RPMI7951 (cell line): ENCODE results near the gene DNLZ. TPM values are rescaled to one million over a fixed set of nuclear protein-coding genes. Genes with fewer than 3 reads are reported as not detected.

Experiments used
- DNase-seq: peaks from one replicate; pipeline ENCODE4 v3.0.0-alpha.2; 2012; ENCODE audit warnings: low read depth
- total RNA-seq: library from RNA; depleted of rRNA; stranded (reverse); fragments of >200 nt; shearing (Covaris generic); gene quantifications from 2 replicates; pipeline ENCODE4 v1.2.3, GENCODE V29; 2014

DNLZ gene
- total RNA-seq, 1 experiment from 2014 or later, result 15.3 TPM

DNA sequence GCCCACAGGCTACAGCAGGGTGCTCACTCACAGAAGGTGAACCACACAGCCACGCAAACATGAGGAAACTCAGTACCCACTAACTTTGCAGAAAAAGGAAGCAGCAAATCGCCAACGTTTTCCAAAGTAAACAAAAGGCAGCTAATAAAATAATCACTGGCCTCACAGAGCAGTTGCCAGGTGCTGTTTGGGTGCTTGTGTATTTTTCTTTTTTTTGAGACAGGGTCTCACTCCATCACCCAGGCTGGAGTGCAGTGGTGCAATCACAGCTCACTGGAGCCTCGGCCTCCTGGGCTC lies 32.6 kb upstream of the DNLZ start:
- no peak for DNase-seq

DNA sequence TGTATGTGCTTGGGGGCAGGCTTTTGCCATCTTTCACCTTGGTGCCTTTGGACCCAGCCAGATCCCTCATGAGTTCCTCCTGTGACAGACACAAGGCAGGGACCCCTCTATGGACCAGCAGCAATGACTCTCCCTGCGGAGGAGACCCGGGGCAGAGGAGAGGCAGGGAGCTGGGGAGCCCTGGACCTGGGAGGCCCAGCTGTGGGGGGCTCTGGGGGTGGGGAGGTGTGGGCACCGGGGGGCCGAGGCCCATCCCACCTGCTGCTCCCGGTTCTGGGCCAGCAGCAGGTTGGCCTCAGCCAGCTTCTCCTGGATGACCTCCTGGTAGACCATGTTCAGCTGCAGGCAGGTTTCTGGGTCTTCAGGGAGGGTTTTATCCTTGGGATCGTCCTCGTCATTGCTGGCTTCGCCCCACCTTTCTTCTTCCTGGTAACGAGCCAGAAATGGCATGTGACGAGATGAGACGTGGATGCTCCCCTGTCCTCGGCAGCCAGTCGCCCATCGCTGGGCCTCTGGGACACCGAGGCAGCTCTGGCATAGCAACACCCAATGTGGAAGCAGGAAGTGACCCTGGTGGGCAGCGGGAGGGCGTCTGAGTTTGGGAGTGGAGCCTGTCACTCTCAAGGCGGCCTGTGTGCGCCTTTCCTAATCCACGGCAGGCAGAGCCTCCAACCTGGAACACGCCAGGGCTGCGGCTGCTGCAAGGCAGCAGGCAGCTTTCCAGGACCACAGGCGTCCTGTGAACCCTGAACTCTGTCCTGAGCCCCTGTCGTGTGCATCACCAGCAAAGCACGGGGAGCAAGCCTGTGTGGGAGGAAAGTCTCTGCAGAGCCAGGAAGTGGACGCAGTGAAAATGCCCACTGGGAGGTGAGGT lies 32.0 kb upstream of the DNLZ start:
- no peak for DNase-seq

DNA sequence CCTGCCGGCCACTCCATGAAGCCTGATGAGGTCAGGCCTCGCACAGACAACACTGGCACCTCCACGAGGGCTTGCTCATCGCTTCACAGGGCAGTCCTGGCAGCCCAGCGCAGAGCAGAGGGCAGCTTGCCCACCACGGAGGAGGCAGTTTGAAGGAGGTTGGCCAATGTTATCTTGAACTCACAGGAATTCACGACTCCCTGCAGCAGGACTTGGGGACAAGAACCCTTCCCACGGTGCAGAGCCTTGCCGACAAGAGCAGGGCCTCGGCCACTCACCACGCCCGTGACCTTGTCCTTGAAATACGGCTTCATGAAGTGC lies 31.4 kb upstream of the DNLZ start:
- DNase-seq, result no peak

DNA sequence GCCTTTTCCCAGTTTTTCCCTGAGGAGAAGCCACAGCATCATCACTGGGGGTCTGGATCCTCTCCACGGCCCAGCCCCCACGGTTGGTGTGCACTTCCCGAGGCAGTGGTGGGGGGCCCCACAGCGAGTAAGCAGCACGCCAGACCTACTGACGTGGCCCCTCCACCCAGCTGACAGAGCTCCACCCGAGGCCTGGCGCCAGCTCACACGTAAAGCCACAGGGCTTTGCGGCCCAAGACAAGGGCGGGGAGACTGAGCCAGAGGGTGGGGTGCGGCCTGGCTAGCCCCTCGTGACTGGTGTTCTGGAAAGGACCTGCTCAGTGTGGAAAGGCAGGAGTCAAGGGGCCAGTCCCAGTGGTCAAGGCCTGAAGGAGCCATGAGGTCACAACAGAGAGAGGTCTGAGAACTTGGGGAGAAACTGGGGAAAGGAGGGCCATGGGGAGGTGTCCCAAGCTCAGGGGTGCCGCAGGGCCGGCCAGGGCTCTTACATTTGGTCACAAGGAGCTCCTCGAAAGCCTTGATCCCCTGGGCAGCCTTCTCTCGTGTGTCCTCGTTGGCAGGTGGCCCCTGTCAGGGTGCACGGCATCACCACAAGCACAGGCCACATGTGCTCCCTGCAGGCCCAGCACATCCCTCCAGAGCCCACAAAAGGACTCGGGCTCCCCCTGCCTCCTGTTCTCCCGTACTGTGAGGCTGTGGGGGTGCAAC lies 30.9 kb upstream of the DNLZ start:
- no peak for DNase-seq

DNA sequence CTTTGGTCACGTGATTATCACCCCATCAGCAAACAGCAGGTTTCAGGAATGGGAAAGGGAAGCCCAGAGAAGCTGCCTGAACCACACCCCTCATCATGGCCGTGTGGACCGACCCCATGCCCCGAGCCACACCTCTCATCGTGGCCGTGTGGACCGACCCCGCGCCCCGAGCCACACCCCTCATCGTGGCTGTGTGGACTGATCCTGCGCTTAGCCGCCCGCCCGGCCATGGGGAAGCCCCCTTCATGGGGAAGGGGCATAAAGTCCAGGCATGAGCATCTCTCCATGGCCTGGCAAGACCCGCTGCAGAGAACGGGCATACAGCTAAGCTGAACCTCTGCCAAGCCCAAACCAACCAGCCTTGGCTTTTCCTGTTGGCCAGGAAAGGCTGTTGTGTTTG lies 30.0 kb upstream of the DNLZ start:
- DNase-seq, result no peak

DNA sequence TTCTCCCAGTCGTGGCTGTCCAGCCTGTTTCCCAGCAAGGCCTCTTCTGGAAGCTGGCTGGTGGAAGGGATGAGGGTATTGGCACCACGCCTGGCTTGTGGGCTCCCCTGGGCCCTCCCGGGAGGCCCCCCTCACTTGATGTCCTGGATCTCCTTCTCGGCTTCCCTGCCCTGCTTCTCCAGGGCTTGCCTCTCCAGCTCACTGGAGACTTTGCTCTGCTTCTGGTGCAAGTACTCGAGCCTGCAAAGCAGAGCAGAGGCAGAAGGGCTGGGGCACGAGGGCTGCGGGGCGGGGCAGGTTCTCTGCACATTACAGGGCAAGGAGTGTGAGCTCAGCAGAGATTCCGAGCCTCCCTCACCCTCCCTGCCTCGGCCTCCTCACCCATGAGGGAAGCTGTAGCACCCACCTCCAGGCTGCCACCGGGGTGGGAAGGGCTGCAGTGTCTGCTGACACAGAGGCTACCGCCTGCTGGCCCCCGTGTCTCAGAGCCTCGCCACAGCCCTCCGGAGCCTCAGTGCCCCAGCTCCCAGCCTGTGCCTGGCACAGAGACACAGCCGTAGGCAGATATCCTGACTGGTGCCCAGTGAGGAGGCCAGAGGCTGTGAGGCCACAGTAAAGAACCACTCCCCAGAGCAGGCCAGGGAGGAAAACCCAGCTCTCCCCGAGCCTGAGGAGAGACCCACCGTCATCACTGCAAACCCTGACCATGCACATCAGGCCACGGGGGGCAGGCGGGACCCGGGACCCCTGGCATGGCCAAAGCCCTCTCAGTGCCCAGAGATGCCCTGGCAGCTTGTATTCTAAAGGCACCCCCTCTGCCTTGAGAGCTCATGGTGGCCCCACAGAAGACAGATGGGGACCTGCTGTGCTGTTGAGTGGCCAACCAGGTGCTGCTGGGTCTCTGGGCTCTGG lies 29.2 kb upstream of the DNLZ start:
- DNase-seq, result no peak

DNA sequence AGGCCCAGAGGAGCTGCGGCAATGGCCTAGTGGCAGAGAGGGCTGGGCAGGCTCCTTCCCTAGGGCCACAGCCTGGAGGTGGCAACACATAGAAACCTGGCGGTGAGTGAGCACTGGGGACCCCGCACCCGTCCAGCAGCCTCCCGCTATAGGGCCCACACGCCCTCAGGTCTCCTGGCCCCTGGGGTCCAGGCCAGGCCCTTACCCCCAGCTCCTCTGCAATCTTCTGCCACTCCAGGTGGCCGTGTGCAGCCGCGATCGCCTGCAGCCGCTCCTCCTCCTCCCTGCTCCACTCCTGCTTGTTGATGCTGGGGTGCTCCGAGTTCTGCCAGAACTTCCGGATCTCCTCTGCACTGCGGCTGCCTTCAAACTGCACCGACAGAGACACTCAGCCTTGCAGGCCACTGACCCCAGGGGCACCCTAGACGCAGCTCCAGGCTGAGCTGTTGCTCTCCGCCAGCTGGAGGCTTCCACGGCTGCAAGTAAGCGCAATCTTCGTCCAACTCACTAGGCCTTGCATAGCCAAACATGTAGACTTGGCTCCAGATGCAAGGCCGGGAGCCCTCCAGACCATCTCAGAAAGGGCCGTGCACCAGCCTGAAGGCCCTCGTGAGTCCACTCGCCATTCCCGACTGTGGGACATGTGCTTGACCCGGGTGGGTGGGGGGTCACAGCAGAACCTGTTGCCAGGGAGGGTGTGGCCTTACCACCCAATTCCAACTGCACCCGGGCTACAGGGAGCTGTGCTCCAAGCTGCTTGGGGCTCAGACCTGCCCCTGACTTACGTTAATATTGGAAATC lies 28.4 kb upstream of the DNLZ start:
- no peak for DNase-seq

DNA sequence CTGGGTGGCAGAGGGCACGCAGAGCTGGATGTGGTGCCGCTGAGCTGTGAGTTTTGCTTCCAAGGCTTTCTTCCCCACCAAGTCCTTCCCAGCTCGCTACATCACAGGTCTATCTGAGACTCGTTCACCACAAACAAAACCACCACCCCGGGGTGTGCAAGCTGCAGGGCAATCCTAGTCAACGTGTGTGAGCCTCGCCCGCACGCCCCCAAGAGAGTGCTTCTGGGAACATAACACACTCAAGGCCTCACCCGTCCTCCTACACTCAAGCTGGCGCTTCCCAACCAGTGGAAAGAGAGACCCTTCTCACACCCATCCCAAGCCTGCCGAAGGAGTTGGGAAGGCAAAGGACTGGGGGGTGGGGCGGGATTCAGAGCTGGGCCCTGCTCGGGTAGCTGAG lies 25.9 kb upstream of the DNLZ start:
- no peak for DNase-seq

DNA sequence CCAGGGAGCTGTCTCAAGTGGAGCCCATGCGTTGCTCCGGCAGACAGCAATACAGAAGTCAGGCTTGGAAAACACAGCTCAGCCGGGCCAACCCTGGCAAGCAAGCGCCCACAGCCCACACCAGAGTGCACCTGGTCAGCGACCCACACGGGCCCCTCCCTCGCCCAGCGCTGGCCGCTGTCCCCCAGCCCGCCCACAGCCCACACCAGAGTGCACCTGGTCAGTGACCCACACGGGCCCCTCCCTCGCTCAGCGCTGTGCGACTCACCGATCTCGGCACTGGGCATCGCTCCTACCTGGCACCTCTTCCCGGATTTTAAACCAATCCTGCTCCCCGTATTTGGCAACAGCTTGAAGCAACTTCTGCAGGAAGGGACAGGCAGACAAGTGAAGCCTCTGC lies 23.7 kb upstream of the DNLZ start:
- DNase-seq, result no peak

DNA sequence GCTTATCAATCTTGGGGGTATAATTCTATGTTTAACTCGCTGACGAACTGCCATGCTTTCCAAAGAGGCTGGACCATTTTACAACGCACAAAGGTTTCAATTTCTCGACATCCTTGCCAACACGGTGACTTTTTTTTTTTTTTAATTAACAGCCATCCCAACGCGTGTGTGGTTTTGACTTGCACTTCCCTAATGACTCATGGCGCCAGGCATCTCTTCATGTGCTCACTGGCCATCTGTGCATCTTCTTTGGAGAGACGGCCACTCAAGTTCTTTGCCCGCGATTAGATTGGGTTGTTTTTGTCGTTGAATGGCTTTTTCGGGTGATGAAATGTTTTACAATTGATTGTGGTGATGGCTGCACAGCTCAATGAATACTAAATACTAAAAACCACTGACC lies 22.5 kb upstream of the DNLZ start:
- no peak for DNase-seq

DNA sequence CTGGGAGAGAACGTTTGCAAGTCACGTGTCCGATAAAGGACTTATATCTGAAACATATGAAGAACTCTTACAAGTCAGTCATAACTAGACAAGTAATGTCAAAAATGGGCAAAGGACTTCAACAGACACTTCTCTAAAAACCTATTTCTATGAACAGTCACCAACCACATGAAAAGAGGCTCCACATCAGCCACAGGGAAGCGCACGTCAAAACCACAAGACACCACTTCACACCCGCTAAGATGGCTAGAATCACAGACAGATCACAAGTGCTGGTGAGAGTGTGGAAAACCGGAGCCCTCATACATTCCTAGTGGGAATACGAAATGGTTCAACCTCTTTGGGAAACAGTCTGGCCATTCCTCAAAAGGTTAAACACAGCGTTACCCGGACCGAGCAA lies 21.5 kb upstream of the DNLZ start:
- no peak for DNase-seq

DNA sequence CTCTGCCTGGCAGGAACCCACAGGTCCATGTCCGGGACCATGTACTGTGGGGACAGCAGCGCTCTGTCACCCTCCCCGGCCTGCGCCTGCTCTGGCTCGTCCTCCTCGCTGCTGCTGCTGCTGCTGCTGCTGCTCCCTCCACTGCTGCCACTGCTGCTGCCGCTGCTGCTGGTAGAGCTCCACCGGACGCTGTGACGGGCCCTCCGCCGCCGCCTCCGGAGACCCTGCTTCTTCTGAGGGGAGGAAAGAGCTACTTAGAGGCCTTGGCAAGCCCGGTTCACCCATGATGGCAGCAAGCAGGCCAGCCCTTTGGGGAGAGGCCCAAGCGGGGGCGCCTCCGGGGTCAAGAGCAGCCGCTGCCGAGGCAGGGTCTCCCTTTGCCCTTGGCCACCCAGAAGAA lies 19.9 kb upstream of the DNLZ start:
- DNase-seq, result no peak

DNA sequence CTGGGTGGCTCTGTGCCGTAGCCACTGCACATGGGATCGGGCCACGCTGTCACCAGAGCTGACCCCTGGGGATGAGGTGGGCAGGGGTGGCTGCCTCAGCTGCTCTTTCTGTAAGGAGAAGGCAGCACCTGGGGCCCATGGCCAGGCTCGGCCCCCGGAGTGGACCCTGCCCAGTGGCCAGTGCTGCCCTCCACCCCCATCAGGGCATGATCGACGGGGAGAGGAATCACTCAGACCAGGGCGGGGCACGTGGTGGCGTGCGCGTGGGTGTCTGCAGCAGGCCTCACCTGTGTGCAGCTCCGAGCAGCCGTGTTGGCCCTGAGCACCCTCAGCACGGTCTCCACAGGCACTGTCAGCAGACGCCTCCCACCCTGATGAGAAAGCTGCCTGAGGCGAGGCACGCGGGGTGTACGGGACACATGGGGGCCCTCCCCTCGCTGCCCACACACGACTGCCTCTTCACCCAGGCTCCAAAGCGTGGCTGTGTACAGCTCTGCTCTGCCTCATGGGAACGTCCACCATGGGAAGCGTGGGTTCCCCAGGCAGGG lies 18.5 kb upstream of the DNLZ start:
- no peak for DNase-seq

DNA sequence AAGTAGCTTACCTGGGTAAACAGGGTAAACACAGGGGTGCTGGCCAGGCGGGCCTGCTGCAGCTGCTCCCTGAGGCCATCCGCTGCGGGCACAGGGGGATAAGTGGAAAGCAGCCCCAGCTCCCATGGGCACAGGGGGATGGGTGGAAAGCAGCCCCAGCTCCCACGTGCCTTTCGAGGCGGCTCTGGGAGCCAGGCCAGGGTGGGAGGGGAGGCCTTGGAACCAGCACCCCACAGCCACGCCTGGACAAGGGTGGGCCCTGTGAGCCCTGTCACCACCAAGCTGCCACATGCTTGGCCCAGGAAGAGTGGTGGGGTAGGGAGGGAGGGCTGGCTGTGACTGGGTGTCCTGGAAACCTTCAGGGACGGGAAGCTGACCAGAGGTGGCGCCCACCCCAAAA lies 17.8 kb upstream of the DNLZ start:
- DNase-seq, result no peak

DNA sequence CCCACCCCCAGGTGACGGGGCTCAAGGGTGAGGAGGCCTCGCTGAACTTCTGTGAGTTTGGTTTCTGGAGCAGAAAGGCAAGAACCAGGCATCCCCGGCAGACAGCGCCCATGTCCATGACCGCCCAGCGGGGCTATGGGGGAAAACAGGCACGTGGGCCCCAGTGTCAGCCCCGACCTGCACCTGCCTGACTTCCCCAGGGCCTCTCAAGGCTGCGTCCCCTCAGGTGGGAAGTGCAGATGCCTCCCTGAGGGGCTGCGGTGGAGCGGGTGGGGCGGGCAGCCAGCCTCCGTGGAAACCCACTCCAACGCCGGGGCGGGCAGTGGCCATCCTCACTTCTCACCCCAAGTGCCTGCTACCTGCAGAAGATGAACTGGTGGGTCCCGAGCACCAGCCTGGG lies 16.8 kb upstream of the DNLZ start:
- no peak for DNase-seq

DNA sequence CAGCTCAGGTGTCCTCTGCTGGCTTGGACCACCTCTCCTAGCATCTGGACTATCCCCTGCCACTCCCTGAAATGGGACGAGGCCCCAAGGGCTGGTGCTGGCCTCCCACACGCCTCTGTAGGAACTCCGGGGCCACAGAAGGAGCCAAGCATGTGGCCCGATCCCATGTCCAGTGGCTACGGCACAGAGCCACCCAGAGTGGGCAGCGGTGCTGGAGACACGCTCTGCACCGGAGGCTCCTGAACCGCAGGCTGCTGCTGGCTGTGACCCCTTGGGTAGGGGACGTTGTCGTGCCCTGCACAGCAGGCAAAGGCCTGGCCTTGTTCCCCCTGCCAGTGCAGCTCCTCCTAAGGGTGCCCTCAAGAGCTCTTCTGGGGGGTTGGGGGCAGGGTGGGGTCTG lies 16.3 kb upstream of the DNLZ start:
- DNase-seq, result no peak

DNA sequence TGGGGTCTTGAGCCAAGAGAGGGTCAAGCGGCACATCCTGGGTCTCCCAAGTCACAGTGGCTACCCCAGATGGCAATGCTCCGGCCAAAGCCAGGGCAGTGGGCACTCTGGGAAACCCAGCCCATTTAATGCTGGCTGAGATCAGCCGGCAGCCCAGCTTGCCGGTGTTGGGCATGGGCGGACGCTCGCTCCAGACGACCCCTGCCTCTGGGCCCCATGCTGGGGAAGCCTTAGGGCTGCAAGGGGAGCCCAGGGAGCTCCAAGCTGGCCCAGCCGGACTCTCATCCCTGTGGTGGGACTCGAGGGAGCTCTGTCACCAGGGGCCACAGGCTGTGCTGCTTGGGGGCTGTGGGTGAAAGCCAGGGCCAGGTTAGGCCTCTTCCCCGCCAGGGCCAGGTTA lies 15.9 kb upstream of the DNLZ start:
- DNase-seq, result no peak

DNA sequence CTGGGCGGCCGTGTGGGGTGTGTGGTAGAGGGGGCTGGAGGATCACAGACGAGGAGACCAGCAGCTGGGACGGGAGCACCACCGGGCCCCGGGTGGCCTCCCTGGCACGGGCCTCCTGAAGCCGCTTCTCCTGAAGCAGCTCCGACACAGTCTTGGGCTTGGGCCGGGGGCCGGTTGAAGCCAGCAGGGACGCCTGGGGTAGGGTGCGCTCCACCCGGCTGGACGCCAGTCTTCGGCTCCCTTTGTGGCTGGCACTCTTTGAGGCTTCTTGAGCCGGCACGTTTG lies 15.4 kb upstream of the DNLZ start:
- DNase-seq, result no peak

DNA sequence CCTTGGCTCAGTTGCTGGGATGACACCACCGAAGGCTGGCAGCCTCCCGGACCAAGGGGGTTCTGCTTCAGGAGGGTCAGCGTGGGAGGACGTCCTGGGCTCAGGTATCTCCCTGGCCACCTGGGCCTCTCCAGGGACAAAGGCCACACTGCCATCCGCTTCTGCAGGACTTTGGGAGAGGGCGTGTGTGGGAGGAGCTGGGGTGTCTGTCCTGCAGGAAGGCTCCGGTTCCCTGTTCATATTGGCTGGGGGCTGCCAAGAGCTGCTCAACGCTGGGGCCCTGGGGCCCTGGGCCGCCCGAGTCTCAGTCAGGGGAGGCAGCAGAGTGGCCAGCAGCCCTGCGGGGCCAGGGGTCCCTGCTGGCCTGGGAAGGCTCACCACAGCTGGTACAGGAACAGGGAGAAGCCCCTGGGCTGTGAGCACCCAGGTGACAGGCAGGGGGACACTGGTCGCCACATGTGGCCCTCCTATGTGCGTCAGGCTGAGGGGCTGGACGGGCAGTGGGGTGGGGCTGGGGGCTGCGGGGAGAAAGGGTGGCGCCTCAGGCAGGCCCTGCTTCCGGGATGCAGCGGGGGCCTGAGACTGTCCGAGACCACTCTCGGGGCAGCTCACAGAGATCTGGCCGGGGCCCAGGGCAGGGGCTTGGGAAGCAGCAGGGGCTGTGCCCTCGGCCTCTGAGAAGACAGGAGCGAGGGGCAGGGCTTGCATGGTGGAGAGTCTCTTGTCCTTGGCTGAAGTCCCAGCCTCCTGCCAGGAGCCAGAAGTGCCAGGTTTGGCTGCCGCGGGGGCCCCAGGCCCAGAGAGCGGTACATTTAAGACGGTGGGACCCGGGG lies 14.8 kb upstream of the DNLZ start:
- no peak for DNase-seq

DNA sequence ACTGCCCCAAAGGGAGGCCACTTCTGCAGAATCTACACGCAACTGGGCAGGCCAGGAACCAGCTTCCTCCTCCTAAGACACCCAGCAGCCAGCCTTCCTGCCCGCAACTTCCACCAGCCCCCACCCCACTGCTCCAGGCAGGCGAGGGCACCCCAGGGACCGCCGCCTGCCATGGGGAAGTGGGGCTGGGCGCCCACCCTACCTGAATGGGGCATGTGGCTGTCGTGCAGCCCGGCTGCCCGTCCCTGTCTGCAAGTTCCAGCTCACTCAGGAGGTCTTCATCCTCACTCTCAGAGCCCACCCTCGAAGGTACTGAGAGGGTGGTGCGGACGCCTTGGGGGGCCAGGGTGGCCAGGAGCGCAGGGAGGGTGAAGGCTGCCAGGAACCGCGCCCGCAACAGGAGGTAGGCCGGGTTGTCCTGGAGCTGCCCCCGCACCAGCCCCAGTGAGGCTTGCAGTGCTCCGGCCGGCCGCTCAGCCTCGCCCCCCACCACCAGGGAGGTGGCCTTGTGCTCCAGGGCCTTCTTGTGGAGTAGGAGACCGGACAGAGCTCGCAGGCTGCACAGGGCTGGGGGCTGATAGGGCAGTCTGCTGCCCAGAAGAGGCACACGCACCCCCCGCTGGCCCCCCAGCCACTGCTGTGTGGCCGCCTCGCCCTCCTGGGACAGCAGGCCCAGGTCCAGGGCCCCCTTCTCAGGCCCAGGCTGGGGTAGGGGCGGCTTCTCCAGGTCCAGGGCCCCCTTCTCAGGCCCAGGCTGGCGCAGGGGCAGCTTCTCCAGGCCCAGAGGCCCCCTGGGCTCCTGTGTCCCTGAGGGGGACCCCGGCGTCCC lies 14.0 kb upstream of the DNLZ start:
- DNase-seq, result no peak
